Kidney (tissue), 14 donors: Measurements from ENCODE around the gene FAR2. TPM values are rescaled to one million over a fixed set of nuclear protein-coding genes. Genes with fewer than 3 reads are reported as not detected.

ENCODE experiments used
- DNase-seq, 5 donors: peaks; one replicate each; pipeline ENCODE4 v3.0.0-alpha.2; 2013 to 2020
- FAIRE-seq: peaks from 2 replicates; lab custom pipeline; 2012; peaks lifted over from hg19 to GRCh38; lab: Jason Lieb, UNC
- H3K27ac ChIP-seq, 2 donors: one replicate each; pipeline ENCODE4 v1.7.0; 2013; ENCODE audit warnings: low read depth in 2 of 2, low read length in 2 of 2, inconsistent platforms in 1 of 2
- H3K27me3 ChIP-seq: one replicate; pipeline ENCODE4 v1.7.1; 2013; ENCODE audit warnings: low read length, inconsistent platforms; ENCODE audit not compliant: control insufficient read depth, insufficient read depth
- H3K36me3 ChIP-seq, 3 donors: one replicate each; pipeline versions ENCODE4 v1.7.0 to v1.7.1; 2013; ENCODE audit warnings: low read length in 3 of 3, control low read depth in 1 of 3, inconsistent platforms in 1 of 3; ENCODE audit not compliant: insufficient read depth in 3 of 3, control insufficient read depth in 2 of 3
- H3K4me1 ChIP-seq, 3 donors: one replicate each; pipeline versions ENCODE4 v1.7.0 to v1.7.1; 2013; ENCODE audit warnings: low read length in 3 of 3, inconsistent platforms in 1 of 3, low read depth in 1 of 3; ENCODE audit not compliant: control insufficient read depth in 2 of 3, insufficient read depth in 2 of 3
- H3K4me3 ChIP-seq, 3 donors: one replicate each; pipeline versions ENCODE4 v1.7.0 to v1.8.1; 2013; ENCODE audit warnings: low read length in 3 of 3, control low read depth in 1 of 3, inconsistent platforms in 1 of 3
- H3K9ac ChIP-seq, 3 donors: one replicate each; pipeline versions ENCODE4 v1.7.0 to v1.7.1; 2013; ENCODE audit warnings: low read length in 3 of 3, control low read depth in 1 of 3, inconsistent platforms in 1 of 3
- H3K9me3 ChIP-seq, 3 donors: one replicate each; pipeline versions ENCODE4 v1.7.0 to v1.7.1; 2013; ENCODE audit warnings: low read length in 3 of 3, control low read depth in 1 of 3, inconsistent platforms in 1 of 3; ENCODE audit not compliant: control insufficient read depth in 2 of 3, insufficient read depth in 1 of 3
- intact Hi-C: fragments of 100-400 bp; cut with DNase I; formaldehyde crosslinking; loops from one replicate; pipeline ENCODE4 v1.11.1; 2022
- polyA plus RNA-seq: library from polyadenylated mRNA; stranded (reverse); fragments of 350-450 nt; fragmentation: Illumina TruSeq; extraction: RNeasy Lipid Tissue Mini Kit (QIAGEN cat#74804); gene quantifications from one replicate; pipeline ENCODE4 v1.2.3, GENCODE V29; 2014; ENCODE audit warnings: low read depth, low replicate concordance; ENCODE audit not compliant: insufficient read depth
- total RNA-seq: library from RNA; stranded (reverse); fragmentation: NEBNext Ultra II Directional; extraction: Animal tissue kit (Norgen Biotek cat#: 25700); gene quantifications from one replicate; pipeline ENCODE4 v1.2.1, GENCODE V29; 2021
- TF ChIP-seq, protein P1 (sequence below): IDR thresholded peaks from 3 replicates; pipeline ENCODE4 v1.5.1; 2012; ENCODE audit warnings: mild to moderate bottlenecking, moderate library complexity, borderline replicate concordance; ENCODE audit not compliant: insufficient read depth; ENCODE audit errors: extremely low read depth
- donor health status: control.
- donor health status: control.
- donor health status: control.
- donor health status: control.
- donor health status: control.
- donor health status: DM: yes; HTN: yes; CAD: no.
- donor health status: Normal renal cell carcinoma (clear cell type).

Gene FAR2
- total and polyA plus RNA-seq, 2 donors from 2014 or later, result 3.1 to 11.5 TPM

GRCh38 chr12:29201746-29202145 lies 52.7 kb downstream of the FAR2 start:
- DNase-seq (no peak), FAIRE-seq (no peak)
- Histone ChIP-seq H3K27ac (no peak overlapping the region), H3K36me3 (no peaks in the 10 kb centered on the region), H3K9ac (no peak overlapping the region), H3K4me3 (no peak overlapping the region), H3K4me1 (no peaks in the 10 kb centered on the region), H3K9me3 (no peaks in the 10 kb centered on the region), H3K27me3 (no peaks in the 10 kb centered on the region)
- intact Hi-C loops, result no loop called here
- TF ChIP-seq, protein P1, sequence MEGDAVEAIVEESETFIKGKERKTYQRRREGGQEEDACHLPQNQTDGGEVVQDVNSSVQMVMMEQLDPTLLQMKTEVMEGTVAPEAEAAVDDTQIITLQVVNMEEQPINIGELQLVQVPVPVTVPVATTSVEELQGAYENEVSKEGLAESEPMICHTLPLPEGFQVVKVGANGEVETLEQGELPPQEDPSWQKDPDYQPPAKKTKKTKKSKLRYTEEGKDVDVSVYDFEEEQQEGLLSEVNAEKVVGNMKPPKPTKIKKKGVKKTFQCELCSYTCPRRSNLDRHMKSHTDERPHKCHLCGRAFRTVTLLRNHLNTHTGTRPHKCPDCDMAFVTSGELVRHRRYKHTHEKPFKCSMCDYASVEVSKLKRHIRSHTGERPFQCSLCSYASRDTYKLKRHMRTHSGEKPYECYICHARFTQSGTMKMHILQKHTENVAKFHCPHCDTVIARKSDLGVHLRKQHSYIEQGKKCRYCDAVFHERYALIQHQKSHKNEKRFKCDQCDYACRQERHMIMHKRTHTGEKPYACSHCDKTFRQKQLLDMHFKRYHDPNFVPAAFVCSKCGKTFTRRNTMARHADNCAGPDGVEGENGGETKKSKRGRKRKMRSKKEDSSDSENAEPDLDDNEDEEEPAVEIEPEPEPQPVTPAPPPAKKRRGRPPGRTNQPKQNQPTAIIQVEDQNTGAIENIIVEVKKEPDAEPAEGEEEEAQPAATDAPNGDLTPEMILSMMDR, result no peak

GRCh38 chr12:29204521-29204920 lies 55.4 kb downstream of the FAR2 start:
- no peaks in the 10 kb centered on the region for H3K36me3 ChIP-seq
- FAIRE-seq (no peak), DNase-seq (no peak)
- no peaks in the 10 kb centered on the region for H3K9me3 ChIP-seq
- no peak overlapping the region for H3K27ac ChIP-seq
- H3K4me1 ChIP-seq, result peaks cover 0 to 2% (median 0%) of the 10 kb centered on the region in 3 donors
- TF ChIP-seq, protein P1, result no peak
- no peak overlapping the region for H3K4me3 ChIP-seq
- H3K9ac ChIP-seq, result no peak overlapping the region
- no peaks in the 10 kb centered on the region for H3K27me3 ChIP-seq
- intact Hi-C loops, result no loop called here

- Histone ChIP-seq H3K9me3 (no peaks in the 10 kb centered on the region), H3K9ac (no peak overlapping the region), H3K27ac (no peak overlapping the region), H3K27me3 (no peaks in the 10 kb centered on the region), H3K36me3 (no peaks in the 10 kb centered on the region), H3K4me3 (no peak overlapping the region), H3K4me1 (peaks cover 0 to 2% (median 0%) of the 10 kb centered on the region in 3 donors)
- FAIRE-seq, result no peak
- intact Hi-C loops, result no loop called here
- no peak for DNase-seq
- TF ChIP-seq, protein P1, result no peak
Measured at GRCh38 chr12:29207120-29207519, 58.0 kb downstream of the FAR2 start.

GRCh38 chr12:29208060-29208459 lies 59.0 kb downstream of the FAR2 start:
- no peak for DNase-seq
- H3K27ac ChIP-seq, result no peak overlapping the region
- no peak overlapping the region for H3K9ac ChIP-seq
- H3K27me3 ChIP-seq, result no peaks in the 10 kb centered on the region
- TF ChIP-seq, protein P1, result no peak
- no peaks in the 10 kb centered on the region for H3K36me3 ChIP-seq
- no peak for FAIRE-seq
- intact Hi-C loops, result no loop called here
- H3K4me3 ChIP-seq, result no peak overlapping the region
- H3K4me1 ChIP-seq, result peaks cover 0 to 2% (median 0%) of the 10 kb centered on the region in 3 donors
- H3K9me3 ChIP-seq, result no peaks in the 10 kb centered on the region
